GM21515 (cell line): ENCODE data around the gene KCNQ2.
"Not testable (repeated sequence)": the region's sequence is repeated elsewhere in the genome, so short reads cannot be mapped to it uniquely, and the experiment has no call there.

Source experiments
- ATAC-seq: cut with Tn5 transposase; IDR thresholded peaks from one replicate; pipeline ENCODE4 v1.9.1; 2021; ENCODE audit not compliant: unreplicated experiment

The KCNQ2 gene

GRCh38 chr20:63392465-63393365 is 79.7 kb downstream of the KCNQ2 start:
- no peak for ATAC-seq

- ATAC-seq: no peak
These were observed 84.5 kb downstream of the KCNQ2 start for GRCh38 chr20:63387917-63388316.

- ATAC-seq: no peak
These were observed 85.1 kb downstream of the KCNQ2 start for GRCh38 chr20:63387393-63387792.

GRCh38 chr20:63386491-63386890 is 86.0 kb downstream of the KCNQ2 start:
- no peak for ATAC-seq

- no peak for ATAC-seq
These were observed 86.6 kb downstream of the KCNQ2 start for GRCh38 chr20:63385819-63386218.

- no peak for ATAC-seq
These were observed 88.1 kb downstream of the KCNQ2 start for GRCh38 chr20:63384336-63384735.

- no peak for ATAC-seq
These were observed 88.9 kb downstream of the KCNQ2 start for GRCh38 chr20:63383556-63383955.

- no peak for ATAC-seq
These were observed 89.7 kb downstream of the KCNQ2 start for GRCh38 chr20:63382551-63383300.

- no peak for ATAC-seq
These were observed 90.5 kb downstream of the KCNQ2 start for GRCh38 chr20:63381781-63382431.

GRCh38 chr20:63380346-63380870 is 92.0 kb downstream of the KCNQ2 start:
- ATAC-seq: no peak

GRCh38 chr20:63379872-63380271 is 92.6 kb downstream of the KCNQ2 start:
- ATAC-seq: not testable (repeated sequence)

GRCh38 chr20:63379296-63379695 is 93.2 kb downstream of the KCNQ2 start:
- no peak for ATAC-seq

GRCh38 chr20:63378626-63379025 is 93.8 kb downstream of the KCNQ2 start:
- no peak for ATAC-seq

- ATAC-seq: no peak
These were observed 94.5 kb downstream of the KCNQ2 start for GRCh38 chr20:63377951-63378381.

- no peak for ATAC-seq
These were observed 95.1 kb downstream of the KCNQ2 start for GRCh38 chr20:63377256-63377941.

GRCh38 chr20:63376283-63377250 is 95.9 kb downstream of the KCNQ2 start:
- ATAC-seq: no peak

- no peak for ATAC-seq
These were observed 97.0 kb downstream of the KCNQ2 start for GRCh38 chr20:63375438-63375837.

GRCh38 chr20:63374504-63374903 is 98.0 kb downstream of the KCNQ2 start:
- no peak for ATAC-seq

GRCh38 chr20:63373996-63374395 is 98.5 kb downstream of the KCNQ2 start:
- no peak for ATAC-seq
